ENCODE data around the gene GXYLT2. TPM values are rescaled to one million over a fixed set of nuclear protein-coding genes. Genes with fewer than 3 reads are reported as not detected.

GXYLT2 gene
- total RNA-seq, 3 donors from 2014 or later (not counting 1 experiment from before 2014, with no cell fraction given), result not detected

DNA sequence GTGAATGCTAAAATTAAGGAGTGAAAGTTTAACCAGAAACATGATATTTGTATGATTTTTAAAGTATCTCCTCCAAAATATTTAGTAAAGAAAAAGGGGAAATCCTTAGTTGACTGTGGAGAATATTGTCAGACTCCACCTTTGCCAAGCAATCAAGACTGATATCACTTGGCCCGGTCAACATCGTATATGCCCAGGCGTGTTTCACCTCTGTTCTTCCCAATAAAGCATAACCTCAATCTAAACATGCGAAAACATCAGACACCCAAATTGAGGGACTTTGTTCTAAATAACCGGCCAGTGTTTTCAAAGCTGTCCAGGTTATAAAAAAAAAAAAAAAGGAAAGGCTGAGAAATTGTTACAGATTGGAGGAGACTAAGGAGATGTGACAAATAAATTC, 54.6 kb downstream of the GXYLT2 start:
- intact Hi-C loops (cut with micrococcal nuclease), result no loop called here
- WGBS (ENCODE audit: insufficient coverage), result 95% methylated on average over 5 of the region's 5 CpGs
- no peak overlapping the region for H3K27ac Mint-ChIP-seq

GRCh38 chr3:72944696-72945095, 56.9 kb downstream of the GXYLT2 start:
- H3K27me3 ChIP-seq (ENCODE audit: control insufficient read depth, insufficient read depth, low read length), result no peaks in the 10 kb centered on the region
- H3K36me3 ChIP-seq (ENCODE audit: control insufficient read depth, insufficient read depth, low read length), result no peaks in the 10 kb centered on the region
- H3K9me3 ChIP-seq (ENCODE audit: control insufficient read depth, insufficient read depth, low read length), result no peaks in the 10 kb centered on the region
- no peak overlapping the region for H3K4me3 ChIP-seq (ENCODE audit: low read length)
- ATAC-seq (no peak), DNase-seq (no peak)
- TF ChIP-seq CTCF (IDR thresholded peaks at IDR 0.05), result no peak
- H3K27me3 Mint-ChIP-seq (ENCODE audit: low read depth in 2 of 2), result no peaks in the 10 kb centered on the region
- H3K4me1 Mint-ChIP-seq, result no peaks in the 10 kb centered on the region
- no peak overlapping the region for H3K4me3 Mint-ChIP-seq
- no peak overlapping the region for H3K27ac ChIP-seq (ENCODE audit: low read length)
- no peaks in the 10 kb centered on the region for H3K4me1 ChIP-seq (ENCODE audit: control insufficient read depth, insufficient read depth, low read length)
- no peak overlapping the region for H3K27ac Mint-ChIP-seq
- H3K36me3 Mint-ChIP-seq, result no peaks in the 10 kb centered on the region
- intact Hi-C loops (cut with micrococcal nuclease), result no loop called here
- H3K9me3 Mint-ChIP-seq, result no peaks in the 10 kb centered on the region
- 91% methylated on average over 6 of the region's 7 CpGs for WGBS (ENCODE audit: insufficient coverage)

More for the DNA sequence above, 54.6 kb downstream of the GXYLT2 start:
- H3K36me3 Mint-ChIP-seq, result no peaks in the 10 kb centered on the region
- H3K27me3 Mint-ChIP-seq (ENCODE audit: low read depth in 2 of 2), result no peaks in the 10 kb centered on the region
- Histone ChIP-seq H3K36me3 (ENCODE audit: control insufficient read depth, insufficient read depth, low read length) (no peaks in the 10 kb centered on the region), H3K27me3 (ENCODE audit: control insufficient read depth, insufficient read depth, low read length) (no peaks in the 10 kb centered on the region), H3K9me3 (ENCODE audit: control insufficient read depth, insufficient read depth, low read length) (no peaks in the 10 kb centered on the region), H3K27ac (ENCODE audit: low read length) (no peak overlapping the region), H3K4me3 (ENCODE audit: low read length) (no peak overlapping the region), H3K4me1 (ENCODE audit: control insufficient read depth, insufficient read depth, low read length) (no peaks in the 10 kb centered on the region)
- H3K4me1 Mint-ChIP-seq, result no peaks in the 10 kb centered on the region
- no peaks in the 10 kb centered on the region for H3K9me3 Mint-ChIP-seq
- no peak for DNase-seq
- no peak for TF ChIP-seq CTCF (IDR thresholded peaks at IDR 0.05)
- H3K4me3 Mint-ChIP-seq, result no peak overlapping the region
- ATAC-seq, result no peak

DNA sequence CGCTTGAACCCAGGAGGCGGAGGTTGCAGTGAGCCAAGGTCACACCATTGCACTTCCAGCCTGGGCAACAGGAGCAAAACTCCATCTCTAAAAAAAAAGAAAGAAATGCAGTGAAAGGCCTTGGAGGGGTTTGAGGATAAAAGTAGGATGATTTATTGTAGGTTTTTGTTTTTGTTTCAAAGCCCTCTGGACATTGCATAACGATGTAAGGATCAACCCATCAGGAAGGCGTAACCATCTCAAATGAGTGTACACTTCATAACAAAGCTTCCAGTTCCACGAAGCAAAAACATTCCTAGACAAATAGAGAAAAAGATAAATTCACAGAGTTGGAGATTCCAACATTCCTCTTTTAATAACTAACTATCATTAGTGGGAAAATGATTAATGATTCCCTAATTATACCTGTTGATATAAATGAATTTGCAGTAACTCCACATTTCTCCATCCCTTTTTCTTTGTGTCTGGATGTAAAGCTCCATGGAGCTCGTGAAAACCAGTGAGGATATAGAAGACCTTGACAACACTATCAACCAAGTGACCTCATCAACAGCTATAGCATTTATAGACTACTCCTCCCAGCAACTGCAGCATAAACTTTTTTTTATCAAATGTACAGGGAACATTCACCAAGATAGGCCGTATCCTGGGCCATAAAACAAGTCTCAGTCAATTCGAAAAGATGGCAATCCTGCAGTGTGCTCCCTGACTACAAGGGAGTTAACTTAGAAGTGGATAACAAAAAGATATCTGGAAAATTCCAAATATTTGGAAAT, 60.1 kb downstream of the GXYLT2 start:
- intact Hi-C loops (cut with micrococcal nuclease), result no loop called here
- H3K4me3 ChIP-seq (ENCODE audit: low read length), result no peak overlapping the region
- H3K36me3 Mint-ChIP-seq, result no peaks in the 10 kb centered on the region
- no peaks in the 10 kb centered on the region for H3K9me3 Mint-ChIP-seq
- no peaks in the 10 kb centered on the region for H3K9me3 ChIP-seq (ENCODE audit: control insufficient read depth, insufficient read depth, low read length)
- H3K27me3 Mint-ChIP-seq (ENCODE audit: low read depth in 2 of 2), result no peaks in the 10 kb centered on the region
- no peak overlapping the region for H3K27ac Mint-ChIP-seq
- H3K4me3 Mint-ChIP-seq, result no peak overlapping the region
- no peak overlapping the region for H3K27ac ChIP-seq (ENCODE audit: low read length)
- H3K4me1 ChIP-seq (ENCODE audit: control insufficient read depth, insufficient read depth, low read length), result no peaks in the 10 kb centered on the region
- no peaks in the 10 kb centered on the region for H3K27me3 ChIP-seq (ENCODE audit: control insufficient read depth, insufficient read depth, low read length)
- ATAC-seq, result no peak
- DNase-seq, result no peak
- 94% methylated on average over 6 of the region's 8 CpGs for WGBS (ENCODE audit: insufficient coverage)
- H3K4me1 Mint-ChIP-seq, result no peaks in the 10 kb centered on the region
- TF ChIP-seq CTCF (IDR thresholded peaks at IDR 0.05), result no peak
- H3K36me3 ChIP-seq (ENCODE audit: control insufficient read depth, insufficient read depth, low read length), result no peaks in the 10 kb centered on the region

- H3K27ac Mint-ChIP-seq, result no peak overlapping the region
- ATAC-seq (no peak), DNase-seq (no peak)
- no peak overlapping the region for H3K4me3 Mint-ChIP-seq
- H3K27me3 ChIP-seq (ENCODE audit: control insufficient read depth, insufficient read depth, low read length), result no peaks in the 10 kb centered on the region
- no peaks in the 10 kb centered on the region for H3K4me1 Mint-ChIP-seq
- no peak for TF ChIP-seq CTCF (IDR thresholded peaks at IDR 0.05)
- H3K9me3 ChIP-seq (ENCODE audit: control insufficient read depth, insufficient read depth, low read length), result no peaks in the 10 kb centered on the region
- H3K9me3 Mint-ChIP-seq, result no peaks in the 10 kb centered on the region
- H3K4me1 ChIP-seq (ENCODE audit: control insufficient read depth, insufficient read depth, low read length), result no peaks in the 10 kb centered on the region
- intact Hi-C loops (cut with micrococcal nuclease), result no loop called here
- H3K36me3 ChIP-seq (ENCODE audit: control insufficient read depth, insufficient read depth, low read length), result no peaks in the 10 kb centered on the region
- 93% methylated on average over 4 of the region's 4 CpGs for WGBS (ENCODE audit: insufficient coverage)
- no peaks in the 10 kb centered on the region for H3K36me3 Mint-ChIP-seq
- H3K27me3 Mint-ChIP-seq (ENCODE audit: low read depth in 2 of 2), result no peaks in the 10 kb centered on the region
- no peak overlapping the region for H3K4me3 ChIP-seq (ENCODE audit: low read length)
- no peak overlapping the region for H3K27ac ChIP-seq (ENCODE audit: low read length)
These were observed 61.2 kb downstream of the GXYLT2 start for GRCh38 chr3:72949016-72949415.
